Measurements from ENCODE around the gene SLC9A5. TPM values are rescaled to one million over a fixed set of nuclear protein-coding genes. Genes with fewer than 3 reads are reported as not detected.

SLC9A5 gene
- total RNA-seq, 1 experiment from 2014 or later = 10.3 TPM

GRCh38 chr16:67299269-67299668, 50.5 kb downstream of the SLC9A5 start (continued):
- no peak for TF ChIP-seq ZNF532 (CRISPR knock-in tag; IDR thresholded peaks at IDR 0.05; ENCODE audit: borderline replicate concordance)
- TF ChIP-seq ZNF416 (CRISPR knock-in tag; IDR thresholded peaks at IDR 0.05) = no peak
- TF ChIP-seq JAZF1 (CRISPR knock-in tag; IDR thresholded peaks at IDR 0.05) = no peak
- TF ChIP-seq ETV6 (CRISPR knock-in tag; IDR thresholded peaks at IDR 0.05) = no peak
- no peak for TF ChIP-seq ATF1 (CRISPR knock-in tag; IDR thresholded peaks at IDR 0.05)
- no peak for TF ChIP-seq E2F5 (CRISPR knock-in tag; IDR thresholded peaks at IDR 0.05)
- no peak for TF ChIP-seq PRRX2 (CRISPR knock-in tag; IDR thresholded peaks at IDR 0.05)
- TF ChIP-seq ARID4B (CRISPR knock-in tag; IDR thresholded peaks at IDR 0.05; ENCODE audit: borderline replicate concordance) = no peak
- TF ChIP-seq MAX (CRISPR knock-in tag; IDR thresholded peaks at IDR 0.05) = no peak

GRCh38 chr16:67301080-67301782, 52.5 kb downstream of the SLC9A5 start:
- Mint-ChIP-seq H3K9me3 (no peaks in the 10 kb centered on the region), H3K27me3 (ENCODE audit: low read depth) (peaks cover 13% of the 10 kb centered on the region), H3K4me3 (no peak overlapping the region), H3K36me3 (no peaks in the 10 kb centered on the region), H3K27ac (no peak overlapping the region), H3K4me1 (no peaks in the 10 kb centered on the region)
- TF ChIP-seq NFE2L1 (CRISPR knock-in tag; IDR thresholded peaks at IDR 0.05) = no peak
- no peak for TF ChIP-seq TEAD1 (CRISPR knock-in tag; IDR thresholded peaks at IDR 0.05)
- TF ChIP-seq ZMAT4 (CRISPR knock-in tag; IDR thresholded peaks at IDR 0.05) = no peak
- no peak for TF ChIP-seq NR3C1 (CRISPR knock-in tag; conservative IDR thresholded peaks at IDR 0.05; ENCODE audit: low read depth)
- no peak for TF ChIP-seq RELA (CRISPR knock-in tag; IDR thresholded peaks at IDR 0.05; ENCODE audit: borderline replicate concordance)
- no peak for TF ChIP-seq GABPB1 (CRISPR knock-in tag; IDR thresholded peaks at IDR 0.05)
- TF ChIP-seq CDX4 (CRISPR knock-in tag; IDR thresholded peaks at IDR 0.05; ENCODE audit: borderline replicate concordance) = no peak
- no peak for TF ChIP-seq ATF2 (CRISPR knock-in tag; IDR thresholded peaks at IDR 0.05; ENCODE audit: borderline replicate concordance, low read depth)
- TF ChIP-seq FOXK1 (CRISPR knock-in tag; IDR thresholded peaks at IDR 0.05) = no peak
- TF ChIP-seq MXD4 (CRISPR knock-in tag; IDR thresholded peaks at IDR 0.05; ENCODE audit: borderline replicate concordance) = no peak
- TF ChIP-seq RORB (CRISPR knock-in tag; IDR thresholded peaks at IDR 0.05) = no peak
- DNase-seq (ENCODE audit: low spot score) = no peak
- CTCF ChIA-PET = no interaction called here
- POLR2A ChIA-PET = no interaction called here
- ATAC-seq = no peak

Data from WTC11 (cell line).